Upper lobe of left lung (tissue), 6 donors: ENCODE results near the gene SP9. TPM values are rescaled to one million over a fixed set of nuclear protein-coding genes. Genes with fewer than 3 reads are reported as not detected.

Experiments
- ATAC-seq, 2 donors: fragments of 200-7000 bp; cut with Tn5 transposase; one replicate each; pipeline ENCODE4 v1.9.1; 2022; ENCODE audit warnings: mild to moderate bottlenecking in 2 of 2, moderate library complexity in 2 of 2; ENCODE audit not compliant: low FRiP score in 2 of 2
- DNase-seq, 2 donors: peaks; one replicate each; pipeline ENCODE4 v3.0.0-alpha.2; 2019 to 2020
- H3K27ac ChIP-seq, 4 donors: fragments of 200-600 bp; sonication (generic); one replicate each; pipeline ENCODE4 v1.5.1; 2016 to 2019
- H3K27me3 ChIP-seq, 4 donors: fragments of 200-600 bp; sonication (generic); one replicate each; pipeline ENCODE4 v1.5.1; 2017 to 2019
- H3K36me3 ChIP-seq, 4 donors: fragments of 200-600 bp; sonication (generic); one replicate each; pipeline ENCODE4 v1.5.1; 2016 to 2019
- H3K4me1 ChIP-seq, 4 donors: fragments of 200-600 bp; sonication (generic); one replicate each; pipeline ENCODE4 v1.5.1; 2018 to 2019
- H3K4me3 ChIP-seq, 4 donors: fragments of 200-600 bp; sonication (generic); one replicate each; pipeline ENCODE4 v1.5.1; 2017 to 2019; ENCODE audit warnings: mild to moderate bottlenecking in 2 of 4, moderate library complexity in 1 of 4
- H3K9me3 ChIP-seq, 4 donors: fragments of 200-600 bp; sonication (generic); one replicate each; pipeline ENCODE4 v1.5.1; 2018 to 2019
- EP300 ChIP-seq, 4 donors: sonication (generic); formaldehyde crosslinking; IDR thresholded peaks; one replicate each; pipeline ENCODE4 v1.5.1; 2017; ENCODE audit warnings: antibody characterized with exemption in 4 of 4, control low read depth in 2 of 4
- POLR2A ChIP-seq, 4 donors: fragments of 450-650 bp; IDR thresholded peaks; one replicate each; pipeline ENCODE4 v1.5.1; 2016 to 2017; ENCODE audit warnings: antibody characterized with exemption in 4 of 4, mild to moderate bottlenecking in 2 of 4
- POLR2AphosphoS5 ChIP-seq, 2 donors: sonication (generic); formaldehyde crosslinking; IDR thresholded peaks; one replicate each; pipeline ENCODE4 v1.5.1; 2017; ENCODE audit warnings: antibody characterized with exemption in 2 of 2
- WGBS, 2 donors: methylation state at CpG; one replicate each; pipeline ENCODE4 v1.1.5; 2017 to 2018; 5-methylcytosine and 5-hydroxymethylcytosine counted together
- total RNA-seq, 6 donors: library from RNA; depleted of rRNA in 4 of 6; stranded (reverse); fragments of >200 nt in 4 of 6; gene quantifications; one replicate each; pipeline versions ENCODE4 v1.1.0 to v1.2.1, GENCODE V29; 2016 to 2021
- TF ChIP-seq, protein P1 (sequence below), 6 experiments: fragments of 450-650 bp in 4 of 6; fragments of 200-600 bp in 2 of 6; sonication (generic) in 2 of 6; IDR thresholded peaks; one replicate each; pipeline ENCODE4 v1.5.1; 2016 to 2019; ENCODE audit warnings: antibody characterized with exemption in 6 of 6
- donor health status: DM: no; HTN: no; CAD: no; lungs with moderate emphysema.
- donor health status: DM: no; HTN: yes; CAD: no; lungs with severe emphysema.

SP9 gene
- total RNA-seq, 6 donors from 2014 or later, result not detected

DNA sequence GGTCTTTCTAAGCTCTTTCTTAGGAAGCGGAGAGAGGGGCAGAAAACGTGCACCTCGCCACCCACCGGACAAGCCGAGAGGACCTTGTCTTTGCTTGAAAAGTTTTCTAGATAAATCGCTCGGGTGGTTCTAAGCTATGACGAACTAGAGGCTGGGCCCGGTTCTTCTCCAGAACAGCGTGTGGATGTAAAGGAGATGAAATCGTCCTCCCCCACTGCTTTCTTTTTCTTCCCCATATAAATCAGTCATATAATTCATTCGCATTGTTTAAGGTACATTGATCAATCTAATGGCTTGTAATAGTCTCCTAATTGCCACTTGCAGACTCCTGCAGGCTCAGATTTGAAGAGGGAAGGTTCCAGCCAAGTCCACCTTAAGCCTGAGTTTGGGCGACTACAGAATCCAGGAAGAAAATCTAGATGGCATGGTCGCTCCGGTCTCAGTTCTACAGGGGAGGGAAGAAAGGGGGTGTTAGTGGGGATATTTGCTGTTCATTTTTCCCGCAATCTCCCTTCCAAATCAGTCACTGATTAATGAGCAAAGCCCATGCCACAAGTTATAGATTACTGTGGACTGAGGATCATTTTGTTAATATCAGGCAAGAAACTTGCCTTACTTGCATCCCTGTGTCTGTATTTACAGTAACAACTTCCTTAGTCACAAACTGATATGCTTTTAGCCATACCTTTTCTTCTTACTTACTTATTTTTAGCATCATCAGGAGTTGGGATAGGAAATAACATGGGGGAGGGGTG, 5.6 kb upstream of the SP9 start:
- Histone ChIP-seq H3K27me3 (peaks cover 2 to 87% (median 60%) of the 10 kb centered on the region in 4 donors), H3K4me1 (peaks cover 27 to 55% (median 46%) of the 10 kb centered on the region in 4 donors), H3K36me3 (no peaks in the 10 kb centered on the region), H3K9me3 (no peaks in the 10 kb centered on the region), H3K27ac (no peak overlapping the region), H3K4me3 (no peak overlapping the region)
- TF ChIP-seq, protein P1, sequence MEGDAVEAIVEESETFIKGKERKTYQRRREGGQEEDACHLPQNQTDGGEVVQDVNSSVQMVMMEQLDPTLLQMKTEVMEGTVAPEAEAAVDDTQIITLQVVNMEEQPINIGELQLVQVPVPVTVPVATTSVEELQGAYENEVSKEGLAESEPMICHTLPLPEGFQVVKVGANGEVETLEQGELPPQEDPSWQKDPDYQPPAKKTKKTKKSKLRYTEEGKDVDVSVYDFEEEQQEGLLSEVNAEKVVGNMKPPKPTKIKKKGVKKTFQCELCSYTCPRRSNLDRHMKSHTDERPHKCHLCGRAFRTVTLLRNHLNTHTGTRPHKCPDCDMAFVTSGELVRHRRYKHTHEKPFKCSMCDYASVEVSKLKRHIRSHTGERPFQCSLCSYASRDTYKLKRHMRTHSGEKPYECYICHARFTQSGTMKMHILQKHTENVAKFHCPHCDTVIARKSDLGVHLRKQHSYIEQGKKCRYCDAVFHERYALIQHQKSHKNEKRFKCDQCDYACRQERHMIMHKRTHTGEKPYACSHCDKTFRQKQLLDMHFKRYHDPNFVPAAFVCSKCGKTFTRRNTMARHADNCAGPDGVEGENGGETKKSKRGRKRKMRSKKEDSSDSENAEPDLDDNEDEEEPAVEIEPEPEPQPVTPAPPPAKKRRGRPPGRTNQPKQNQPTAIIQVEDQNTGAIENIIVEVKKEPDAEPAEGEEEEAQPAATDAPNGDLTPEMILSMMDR (IDR thresholded peaks at IDR 0.05), result no peak
- TF ChIP-seq POLR2A (IDR thresholded peaks at IDR 0.05), result no peak
- TF ChIP-seq POLR2AphosphoS5 (IDR thresholded peaks at IDR 0.05), result no peak
- TF ChIP-seq EP300 (IDR thresholded peaks at IDR 0.05), result no peak
- no peak for DNase-seq
- WGBS, 2 donors, result 31 to 37% methylated on average over 14 to 16 of the region's 16 CpGs
- no peak for ATAC-seq

DNA sequence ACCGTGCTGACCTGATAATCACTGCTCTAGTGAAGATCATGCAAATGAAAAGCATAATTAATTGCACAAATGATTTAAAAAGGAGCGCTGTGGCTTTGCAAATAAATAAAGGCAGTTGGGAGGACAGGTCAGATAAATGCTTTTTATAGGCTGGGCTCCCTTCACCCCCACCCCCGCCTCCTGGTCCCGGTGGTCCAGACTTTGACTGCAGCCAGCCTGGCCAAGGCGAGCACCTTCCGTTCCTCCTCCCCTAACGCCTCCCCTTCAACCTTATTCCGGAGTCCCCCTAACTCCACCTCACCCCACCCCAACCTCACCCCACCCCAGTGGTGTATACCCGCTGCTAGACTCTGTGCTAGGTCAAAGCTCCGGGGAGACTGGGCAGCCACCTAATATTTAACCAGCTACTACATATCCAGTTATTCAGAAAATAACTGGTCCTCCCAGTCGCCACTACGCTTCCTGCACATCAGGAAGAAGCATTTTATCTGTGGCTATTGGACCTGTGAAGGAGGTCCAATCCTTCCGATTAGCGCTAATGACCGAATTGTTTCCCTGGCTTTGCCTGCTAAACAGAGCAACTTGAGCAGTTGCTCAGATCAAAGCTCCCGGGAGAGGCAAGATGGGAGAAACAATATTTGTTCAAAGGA, 3.7 kb upstream of the SP9 start:
- no peaks in the 10 kb centered on the region for H3K9me3 ChIP-seq
- H3K4me1 ChIP-seq, result peaks cover 34 to 70% (median 62%) of the 10 kb centered on the region in 4 donors
- no peak for TF ChIP-seq POLR2A (IDR thresholded peaks at IDR 0.05)
- no peak for TF ChIP-seq EP300 (IDR thresholded peaks at IDR 0.05)
- TF ChIP-seq, protein P1 (IDR thresholded peaks at IDR 0.05), result no peak
- no peak for TF ChIP-seq POLR2AphosphoS5 (IDR thresholded peaks at IDR 0.05)
- no peaks in the 10 kb centered on the region for H3K36me3 ChIP-seq
- 13% methylated on average over 16 of the region's 16 CpGs for WGBS, 2 donors
- DNase-seq (no peak), ATAC-seq (no peak)
- H3K4me3 ChIP-seq, result no peak overlapping the region
- no peak overlapping the region for H3K27ac ChIP-seq
- H3K27me3 ChIP-seq, result peaks cover 2 to 99% (median 75%) of the 10 kb centered on the region in 4 donors

DNA sequence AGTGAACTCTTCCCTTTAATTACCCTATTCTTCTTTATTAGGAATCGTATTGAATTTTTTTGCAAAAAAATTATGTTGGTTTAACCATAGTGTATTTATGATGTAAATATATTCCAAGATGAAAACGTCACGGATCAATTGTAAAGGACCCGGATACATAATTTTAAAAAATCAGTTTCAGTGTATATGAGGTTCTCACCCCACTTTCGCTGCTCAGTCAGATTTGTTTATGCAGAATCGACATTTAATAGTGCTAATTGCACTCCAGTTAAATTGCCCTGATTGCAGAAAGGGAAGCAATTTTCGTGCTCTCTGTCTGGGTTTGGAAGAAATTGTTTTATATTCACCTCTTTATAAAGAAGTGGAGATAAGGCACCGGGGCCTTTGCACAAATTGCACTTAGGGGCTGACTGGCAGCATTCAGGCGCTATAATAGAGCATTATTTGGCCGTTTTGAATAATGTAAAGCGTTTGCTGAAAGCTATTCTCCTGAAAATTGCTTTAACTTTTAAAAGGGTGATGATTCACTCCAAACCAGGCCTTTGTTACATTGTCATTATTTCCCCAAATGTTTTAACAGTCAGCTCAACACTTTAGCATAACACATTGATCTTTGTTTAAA, 3.0 kb upstream of the SP9 start:
- Histone ChIP-seq H3K27me3 (peaks cover 2 to 99% (median 75%) of the 10 kb centered on the region in 4 donors), H3K27ac (no peak overlapping the region), H3K4me1 (peaks cover 34 to 70% (median 62%) of the 10 kb centered on the region in 4 donors), H3K36me3 (no peaks in the 10 kb centered on the region), H3K9me3 (no peaks in the 10 kb centered on the region), H3K4me3 (no peak overlapping the region)
- WGBS, 2 donors, result 14 to 15% methylated on average over 11 of the region's 11 CpGs
- no peak for DNase-seq
- ATAC-seq, result no peak
- TF ChIP-seq POLR2A (IDR thresholded peaks at IDR 0.05), result no peak
- no peak for TF ChIP-seq EP300 (IDR thresholded peaks at IDR 0.05)
- TF ChIP-seq, protein P1 (IDR thresholded peaks at IDR 0.05), result no peak
- TF ChIP-seq POLR2AphosphoS5 (IDR thresholded peaks at IDR 0.05), result no peak

DNA sequence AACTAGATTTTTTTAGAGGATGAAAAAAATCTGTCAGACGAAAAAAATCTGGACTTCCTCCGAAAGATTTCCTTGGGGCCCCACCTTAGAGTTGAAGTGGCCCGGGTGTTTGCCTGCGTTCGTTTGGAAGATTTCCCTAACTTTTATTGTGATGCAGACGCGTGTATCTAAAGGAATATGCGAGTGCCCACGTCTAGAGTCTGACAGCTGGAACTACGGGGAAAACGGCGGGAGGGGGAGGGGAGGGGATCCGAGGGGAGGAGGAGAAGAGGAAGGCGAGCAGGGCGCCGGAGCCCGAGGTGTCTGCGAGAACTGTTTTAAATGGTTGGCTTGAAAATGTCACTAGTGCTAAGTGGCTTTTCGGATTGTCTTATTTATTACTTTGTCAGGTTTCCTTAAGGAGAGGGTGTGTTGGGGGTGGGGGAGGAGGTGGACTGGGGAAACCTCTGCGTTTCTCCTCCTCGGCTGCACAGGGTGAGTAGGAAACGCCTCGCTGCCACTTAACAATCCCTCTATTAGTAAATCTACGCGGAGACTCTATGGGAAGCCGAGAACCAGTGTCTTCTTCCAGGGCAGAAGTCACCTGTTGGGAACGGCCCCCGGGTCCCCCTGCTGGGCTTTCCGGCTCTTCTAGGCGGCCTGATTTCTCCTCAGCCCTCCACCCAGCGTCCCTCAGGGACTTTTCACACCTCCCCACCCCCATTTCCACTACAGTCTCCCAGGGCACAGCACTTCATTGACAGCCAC, 2.4 kb upstream of the SP9 start:
- DNase-seq, result no peak
- no peak for ATAC-seq
- WGBS, 2 donors, result 8 to 12% methylated on average over 23 to 31 of the region's 31 CpGs
- Histone ChIP-seq H3K9me3 (no peaks in the 10 kb centered on the region), H3K27ac (no peak overlapping the region), H3K36me3 (no peaks in the 10 kb centered on the region), H3K4me3 (no peak overlapping the region), H3K27me3 (peaks cover 2 to 99% (median 75%) of the 10 kb centered on the region in 4 donors), H3K4me1 (peaks cover 34 to 70% (median 60%) of the 10 kb centered on the region in 4 donors)
- TF ChIP-seq, protein P1 (IDR thresholded peaks at IDR 0.05), result no peak
- no peak for TF ChIP-seq POLR2AphosphoS5 (IDR thresholded peaks at IDR 0.05)
- TF ChIP-seq POLR2A (IDR thresholded peaks at IDR 0.05), result no peak
- TF ChIP-seq EP300 (IDR thresholded peaks at IDR 0.05), result no peak
